Testis (tissue), 2 donors: ENCODE data around the gene MTCL3.

Experiments
- POLR2A ChIP-seq: fragments of 450-650 bp; IDR thresholded peaks from one replicate; pipeline ENCODE4 v1.6.1; 2017; ENCODE audit warnings: antibody characterized with exemption, mild to moderate bottlenecking, moderate library complexity
- TF ChIP-seq, protein P1 (sequence below), 3 experiments: fragments of 450-650 bp in 2 of 3; fragments of 200-600 bp in 1 of 3; sonication (generic) in 1 of 3; IDR thresholded peaks; one replicate each; pipeline ENCODE4 v1.5.1; 2016 to 2019; ENCODE audit warnings: antibody characterized with exemption in 3 of 3, mild to moderate bottlenecking in 2 of 3, moderate library complexity in 1 of 3

DNA sequence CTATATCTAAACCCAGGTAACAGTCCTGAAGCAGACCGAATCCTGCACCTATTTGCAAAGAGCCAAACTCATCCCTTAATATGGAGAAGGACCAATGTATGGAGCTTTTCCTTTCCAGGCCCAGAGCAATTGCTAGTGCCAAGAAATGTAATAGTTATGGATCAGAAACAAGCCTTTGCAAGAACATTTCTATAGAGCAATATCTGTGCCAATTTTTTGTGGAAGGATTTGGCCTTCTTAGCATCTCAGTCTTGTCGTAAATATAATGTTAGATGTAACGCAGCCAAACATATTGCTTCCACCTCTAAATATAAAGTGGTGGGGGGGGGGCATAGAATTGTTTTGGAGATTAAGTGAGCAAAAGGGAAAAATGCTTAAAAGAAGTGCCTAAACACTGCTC is 62.7 kb downstream of the MTCL3 start:
- TF ChIP-seq, protein P1, sequence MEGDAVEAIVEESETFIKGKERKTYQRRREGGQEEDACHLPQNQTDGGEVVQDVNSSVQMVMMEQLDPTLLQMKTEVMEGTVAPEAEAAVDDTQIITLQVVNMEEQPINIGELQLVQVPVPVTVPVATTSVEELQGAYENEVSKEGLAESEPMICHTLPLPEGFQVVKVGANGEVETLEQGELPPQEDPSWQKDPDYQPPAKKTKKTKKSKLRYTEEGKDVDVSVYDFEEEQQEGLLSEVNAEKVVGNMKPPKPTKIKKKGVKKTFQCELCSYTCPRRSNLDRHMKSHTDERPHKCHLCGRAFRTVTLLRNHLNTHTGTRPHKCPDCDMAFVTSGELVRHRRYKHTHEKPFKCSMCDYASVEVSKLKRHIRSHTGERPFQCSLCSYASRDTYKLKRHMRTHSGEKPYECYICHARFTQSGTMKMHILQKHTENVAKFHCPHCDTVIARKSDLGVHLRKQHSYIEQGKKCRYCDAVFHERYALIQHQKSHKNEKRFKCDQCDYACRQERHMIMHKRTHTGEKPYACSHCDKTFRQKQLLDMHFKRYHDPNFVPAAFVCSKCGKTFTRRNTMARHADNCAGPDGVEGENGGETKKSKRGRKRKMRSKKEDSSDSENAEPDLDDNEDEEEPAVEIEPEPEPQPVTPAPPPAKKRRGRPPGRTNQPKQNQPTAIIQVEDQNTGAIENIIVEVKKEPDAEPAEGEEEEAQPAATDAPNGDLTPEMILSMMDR (IDR thresholded peaks at IDR 0.05) = no peak
- no peak for TF ChIP-seq POLR2A
